Stimulated activated CD8-positive, alpha-beta memory T cell treated with anti-CD3 and anti-CD28 coated beads, Interleukin-12 subunit alpha, Interleukin-12 subunit beta, amount 100 ng/mL, for 1 hour (primary cell): ENCODE measurements around the gene CNOT11.
"Not testable (repeated sequence)": the region's sequence is repeated elsewhere in the genome, so short reads cannot be mapped to it uniquely, and the experiment has no call there.

Experiments used
- DNase-seq: peaks from one replicate; pipeline ENCODE4 v3.0.0-alpha.2; 2020; ENCODE audit warnings: low read depth

The CNOT11 gene

DNA sequence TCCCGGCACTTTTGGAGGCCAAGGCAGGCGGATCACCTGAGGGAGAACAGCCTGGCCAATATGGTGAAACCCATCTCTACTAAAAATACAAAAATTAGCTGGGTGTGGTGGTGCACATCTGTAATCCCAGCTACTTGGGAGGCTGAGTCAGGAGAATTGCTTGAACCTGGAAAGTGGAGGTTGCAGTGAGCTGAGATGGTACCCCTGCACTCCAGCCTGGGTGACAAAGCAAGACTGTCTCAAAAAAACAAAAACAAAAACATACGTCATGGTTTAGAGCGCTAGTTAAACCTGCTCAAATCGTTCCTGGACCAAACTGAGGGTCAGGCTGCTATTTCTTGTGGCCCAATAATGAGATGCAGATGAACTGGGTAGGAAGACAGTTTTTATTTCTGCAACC is 7.2 kb upstream of the CNOT11 start:
- DNase-seq, result not testable (repeated sequence)

DNA sequence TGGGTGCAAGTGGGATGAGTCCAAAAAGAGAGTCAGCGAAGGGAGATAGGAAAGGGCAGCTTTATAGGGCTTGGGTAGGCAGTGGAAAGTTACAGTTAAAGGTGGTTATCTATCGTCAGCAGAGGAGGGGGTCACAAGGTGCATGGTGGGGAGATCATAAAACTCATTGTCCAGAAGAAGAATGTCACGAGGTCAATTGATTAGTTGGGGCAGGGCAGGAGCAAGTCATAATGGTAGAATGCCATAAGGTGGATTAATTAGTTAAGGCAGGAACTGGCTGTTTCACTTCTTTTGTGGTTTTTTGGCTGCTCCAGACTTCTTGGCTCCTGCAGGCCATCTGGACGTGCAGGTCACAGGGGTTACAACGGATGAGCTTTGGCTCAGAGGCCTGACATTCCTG is 3.9 kb upstream of the CNOT11 start:
- not testable (repeated sequence) for DNase-seq

DNA sequence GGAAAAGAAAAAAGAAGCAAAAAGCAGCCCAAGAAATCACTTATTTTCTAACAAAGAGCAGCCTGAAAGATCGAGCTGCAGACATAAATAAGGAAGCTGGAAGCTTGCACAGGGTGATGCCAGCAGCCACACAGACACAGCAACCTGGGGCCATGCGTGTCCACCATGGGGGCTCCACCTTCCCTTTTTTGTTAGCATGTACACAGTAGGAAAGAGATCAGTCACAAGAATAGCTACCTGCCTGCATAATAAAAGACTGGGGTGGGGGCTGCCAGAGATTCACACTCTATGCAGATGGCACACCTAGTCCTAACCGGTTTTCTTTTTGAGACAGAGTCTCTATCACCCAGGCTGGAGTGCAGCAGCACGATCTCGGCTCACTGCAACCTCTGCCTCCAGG is 2.9 kb upstream of the CNOT11 start:
- no peak for DNase-seq

DNA sequence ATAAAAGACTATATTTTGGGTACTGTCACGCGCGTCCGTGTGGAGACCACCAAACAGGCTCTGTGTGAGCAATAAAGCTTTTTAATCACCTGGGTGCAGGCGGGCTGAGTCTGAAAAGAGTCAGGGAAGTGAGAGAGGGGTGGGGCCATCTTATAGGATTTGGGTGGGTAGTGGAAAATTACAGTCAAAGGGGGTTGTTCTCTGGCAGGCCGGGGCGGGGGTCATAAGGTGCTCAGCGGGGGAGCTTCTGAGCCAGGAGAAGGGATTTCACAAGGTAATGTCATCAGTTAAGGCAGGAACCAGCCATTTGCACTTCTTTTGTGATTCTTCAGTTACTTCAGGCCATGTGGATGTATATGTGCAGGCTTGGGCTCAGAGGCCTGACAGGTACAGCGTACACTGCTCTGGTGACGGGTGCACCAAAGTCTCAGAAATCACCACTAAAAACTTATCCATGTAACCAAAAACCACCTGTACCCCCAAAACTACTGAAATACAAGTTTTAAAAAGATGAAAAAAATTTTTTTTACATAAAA is 1.4 kb upstream of the CNOT11 start:
- DNase-seq, result not testable (repeated sequence)

DNA sequence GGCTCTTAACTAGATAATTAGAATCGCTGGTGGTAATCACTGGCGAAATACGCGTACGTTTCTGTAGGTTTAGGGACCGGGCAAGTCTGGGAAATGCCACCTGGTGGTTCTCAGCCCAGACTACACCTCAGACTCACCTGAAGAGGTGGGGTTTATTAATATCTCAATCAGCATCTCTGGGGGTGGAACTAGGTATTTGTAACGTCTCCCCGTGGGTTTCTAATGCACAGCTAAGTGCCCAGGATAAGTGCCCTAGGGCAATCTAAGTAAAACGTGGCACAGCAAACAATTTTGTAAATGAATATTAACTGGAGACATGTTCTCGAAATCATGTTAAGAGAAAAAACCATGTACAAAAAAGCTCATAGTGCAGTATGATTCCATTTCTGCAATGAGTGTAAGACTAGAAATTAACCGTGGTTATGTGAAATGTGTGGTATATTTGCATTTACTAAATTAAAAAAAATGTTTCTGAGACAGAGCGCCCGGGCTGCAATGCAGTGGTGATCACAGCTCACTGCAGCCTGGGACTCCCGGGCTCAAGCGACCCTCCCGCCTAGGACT is 760 bp upstream of the CNOT11 start:
- DNase-seq, result no peak

DNA sequence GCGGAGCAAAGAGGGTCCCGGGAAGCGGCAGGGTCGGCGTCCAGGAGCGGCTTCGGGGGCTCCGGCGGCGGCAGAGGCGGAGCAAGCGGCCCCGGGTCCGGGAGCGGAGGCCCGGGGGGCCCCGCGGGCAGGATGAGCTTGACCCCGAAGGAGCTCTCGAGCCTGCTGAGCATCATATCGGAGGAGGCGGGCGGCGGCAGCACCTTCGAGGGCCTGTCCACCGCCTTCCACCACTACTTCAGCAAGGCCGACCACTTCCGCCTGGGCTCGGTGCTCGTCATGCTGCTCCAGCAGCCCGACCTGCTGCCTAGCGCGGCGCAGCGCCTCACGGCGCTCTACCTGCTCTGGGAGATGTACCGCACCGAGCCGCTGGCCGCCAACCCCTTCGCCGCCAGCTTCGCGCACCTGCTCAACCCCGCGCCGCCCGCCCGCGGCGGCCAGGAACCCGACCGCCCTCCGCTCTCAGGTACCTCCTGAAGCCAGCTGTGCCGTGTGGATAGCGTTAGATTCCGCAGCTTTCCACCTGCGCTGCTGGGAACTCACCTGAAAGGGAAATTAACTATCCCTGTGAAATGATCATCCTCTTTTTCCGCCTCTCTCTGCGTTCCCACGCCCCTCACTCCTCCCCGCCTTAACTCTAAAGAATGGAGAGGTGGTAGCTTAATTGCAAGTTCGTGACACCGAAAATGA is 472 bp downstream of the CNOT11 start:
- peak; percentile 55 for DNase-seq

DNA sequence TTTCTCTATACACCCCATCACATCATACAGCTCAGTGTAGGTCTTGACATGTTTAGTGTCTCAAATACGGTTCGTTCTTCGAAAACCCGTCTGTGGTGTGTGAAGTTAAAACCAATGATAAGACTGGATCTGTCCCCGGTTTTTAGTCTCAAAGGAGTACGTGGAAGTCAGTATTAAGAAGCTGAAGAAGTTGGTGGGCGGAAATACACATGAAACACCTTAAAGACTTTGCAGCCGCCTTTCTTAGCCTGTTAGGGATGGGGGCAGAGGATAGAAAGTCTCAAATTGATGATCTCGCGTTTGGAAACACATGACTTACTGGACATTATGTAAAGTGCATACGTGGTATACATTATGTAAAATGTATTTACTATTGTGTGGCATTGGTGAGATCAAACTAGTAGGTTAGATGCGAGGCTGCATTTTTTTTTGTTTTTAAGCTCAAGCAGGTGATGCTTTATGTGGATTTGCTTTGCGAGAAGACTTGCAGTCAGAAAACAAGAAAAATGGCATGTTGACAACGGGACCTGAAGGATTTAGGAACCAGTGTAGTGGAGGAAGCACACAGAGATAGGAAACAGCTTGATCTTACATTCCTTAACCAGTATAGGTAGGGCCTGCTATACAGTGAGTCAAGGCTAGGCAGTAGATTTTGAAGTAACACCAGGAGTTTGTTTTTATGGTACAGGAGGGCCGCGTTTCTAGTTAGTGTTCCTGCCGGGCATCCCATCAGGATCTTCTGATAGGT is 1.2 kb downstream of the CNOT11 start:
- DNase-seq, result no peak

DNA sequence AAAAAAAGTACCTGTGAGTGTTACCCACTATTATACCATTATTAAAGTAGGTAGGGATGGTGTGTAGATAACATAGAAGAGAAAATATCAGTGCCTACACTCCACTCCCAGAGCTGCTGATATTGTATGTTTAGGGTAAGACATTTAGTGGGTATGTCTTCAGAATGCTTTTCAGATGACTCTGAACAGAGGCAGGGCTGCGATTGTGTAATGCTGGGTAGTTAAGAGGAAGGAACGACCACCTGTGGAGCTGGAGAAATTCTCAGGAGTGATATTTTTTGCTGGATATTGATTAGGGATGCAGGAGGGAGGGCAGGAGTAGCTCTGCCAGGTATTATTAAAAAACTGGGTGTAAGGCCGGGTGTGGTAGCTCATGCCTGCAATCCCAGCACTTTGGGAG is 2.8 kb downstream of the CNOT11 start:
- no peak for DNase-seq

DNA sequence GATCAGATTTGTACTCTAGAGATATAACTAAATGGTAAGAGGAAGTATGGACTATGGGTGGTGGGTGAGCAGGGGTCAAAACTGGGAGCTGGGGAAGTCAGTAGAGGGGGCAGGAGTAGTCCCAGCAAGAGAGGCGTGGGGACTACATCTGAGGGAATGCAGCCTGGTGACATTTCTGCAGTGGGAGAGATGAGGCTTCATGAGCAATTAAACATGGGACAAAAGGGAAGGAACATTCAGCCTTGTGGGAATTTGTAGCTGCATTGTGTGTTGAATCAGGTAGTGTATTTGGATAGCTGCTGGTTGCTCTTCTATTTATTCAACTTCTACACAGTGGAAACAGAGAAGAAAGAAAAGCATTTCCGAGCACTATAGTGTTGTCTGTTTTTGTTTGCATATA is 3.6 kb downstream of the CNOT11 start:
- no peak for DNase-seq

DNA sequence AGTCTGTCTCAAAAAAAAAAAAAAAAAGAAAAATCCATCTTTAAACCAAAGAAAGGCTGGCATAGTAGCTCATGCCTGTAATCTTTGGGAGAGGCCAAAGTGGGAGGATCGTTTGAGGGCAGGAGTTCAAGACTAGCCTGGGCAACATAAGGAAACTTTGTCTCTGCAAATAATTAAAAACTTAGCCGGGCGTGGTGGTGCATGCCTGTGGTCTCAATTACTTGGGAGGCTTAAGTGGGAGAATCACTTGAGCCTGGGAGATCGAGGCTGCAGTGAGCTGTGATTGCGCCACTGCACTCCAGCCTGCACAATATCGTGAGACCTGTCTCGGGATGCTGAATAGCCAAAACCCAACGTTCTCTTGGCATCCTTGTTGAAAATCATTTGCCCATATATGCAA is 6.1 kb downstream of the CNOT11 start:
- DNase-seq, result no peak

DNA sequence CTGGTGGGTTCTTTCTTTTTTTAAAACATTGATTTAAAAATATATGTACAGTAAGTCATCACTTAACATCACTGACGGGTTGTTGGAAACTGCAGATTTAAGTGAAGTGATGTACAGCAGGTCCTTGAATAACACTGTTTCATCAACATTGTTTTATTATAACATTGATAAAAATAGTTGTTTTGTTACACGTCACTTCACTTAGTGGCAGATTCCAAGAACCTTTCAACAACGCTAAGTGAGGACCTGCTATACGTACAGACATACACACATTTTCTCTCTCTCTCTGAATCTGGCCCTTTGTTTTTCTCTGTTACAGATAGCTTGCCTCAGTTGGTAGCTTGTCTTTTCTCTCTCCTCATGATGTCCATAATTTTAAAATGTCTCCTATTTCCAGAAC is 9.5 kb downstream of the CNOT11 start:
- no peak for DNase-seq

DNA sequence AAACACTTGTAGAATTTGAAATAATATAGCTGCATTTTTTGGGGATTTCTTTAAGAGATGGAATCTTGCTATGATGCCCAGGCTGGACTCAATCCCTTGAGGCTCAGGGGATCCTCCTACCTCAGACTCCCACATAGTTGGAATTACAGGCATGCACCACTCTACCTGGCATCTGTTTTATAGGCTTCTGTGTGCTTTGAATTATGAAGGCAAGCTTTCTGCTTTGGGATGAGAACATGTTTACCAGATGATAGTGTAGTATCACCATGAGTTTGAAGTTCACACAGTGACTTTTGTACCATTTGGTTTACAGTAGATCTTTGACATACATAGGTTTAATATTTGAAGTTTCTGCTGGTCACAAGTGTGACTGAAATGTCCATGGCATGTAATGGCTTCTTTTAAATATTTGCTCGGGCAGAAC is 10.7 kb downstream of the CNOT11 start:
- DNase-seq, result no peak

DNA sequence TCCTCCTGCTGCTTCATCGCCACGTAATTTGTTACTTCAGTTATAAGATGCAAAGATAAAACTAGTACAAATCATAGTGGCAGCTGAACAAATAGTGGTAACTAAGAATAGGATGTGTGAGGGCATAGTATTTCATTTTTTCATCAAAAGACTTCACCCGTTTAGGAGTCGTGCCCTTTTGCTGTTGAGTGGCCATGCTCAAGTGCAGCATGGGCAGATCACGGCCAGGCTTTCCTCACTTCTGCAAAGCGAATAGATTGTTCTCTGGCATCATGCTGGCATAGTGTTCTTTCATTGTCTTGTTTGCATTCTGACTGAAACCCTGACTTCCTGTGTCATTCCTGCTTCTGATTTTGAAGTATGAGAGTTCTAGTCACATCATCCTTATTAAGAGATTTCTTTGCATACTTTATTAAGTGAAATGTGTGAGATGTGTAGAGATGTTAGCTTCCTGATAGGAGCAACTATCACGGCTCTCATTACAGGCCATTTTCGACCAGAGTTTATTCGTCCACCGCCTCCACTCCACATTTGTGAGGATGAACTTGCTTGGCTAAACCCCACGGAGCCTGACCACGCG is 11.8 kb downstream of the CNOT11 start:
- no peak for DNase-seq

DNA sequence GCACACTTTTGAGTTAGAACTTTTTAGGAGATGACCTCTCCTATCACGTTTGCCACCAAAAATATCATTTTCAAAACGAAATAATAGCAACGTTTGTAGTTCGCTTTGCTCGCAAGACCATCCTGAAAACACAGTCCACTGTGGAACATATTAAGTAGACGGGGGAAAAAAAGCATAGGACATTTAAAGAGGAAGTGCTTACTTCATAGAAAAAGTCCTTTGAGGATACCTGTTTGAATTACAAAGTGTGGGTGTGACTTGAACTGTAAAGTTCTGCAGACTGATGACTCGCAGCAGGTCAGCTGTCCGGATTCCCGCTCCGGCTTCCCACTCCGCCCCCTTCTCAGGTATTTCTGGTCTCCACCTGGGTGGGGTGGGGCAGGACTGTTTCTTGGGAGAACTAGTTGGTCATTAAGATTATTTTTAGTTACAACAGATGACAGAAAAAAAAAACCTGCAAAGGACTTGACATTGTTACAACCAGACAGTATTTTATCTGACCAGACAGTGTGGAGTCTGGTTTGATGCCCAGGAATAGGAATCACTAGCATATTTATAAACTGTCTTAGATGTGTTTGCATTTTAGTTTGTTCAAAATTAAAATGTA is 13.3 kb downstream of the CNOT11 start:
- DNase-seq, result no peak

DNA sequence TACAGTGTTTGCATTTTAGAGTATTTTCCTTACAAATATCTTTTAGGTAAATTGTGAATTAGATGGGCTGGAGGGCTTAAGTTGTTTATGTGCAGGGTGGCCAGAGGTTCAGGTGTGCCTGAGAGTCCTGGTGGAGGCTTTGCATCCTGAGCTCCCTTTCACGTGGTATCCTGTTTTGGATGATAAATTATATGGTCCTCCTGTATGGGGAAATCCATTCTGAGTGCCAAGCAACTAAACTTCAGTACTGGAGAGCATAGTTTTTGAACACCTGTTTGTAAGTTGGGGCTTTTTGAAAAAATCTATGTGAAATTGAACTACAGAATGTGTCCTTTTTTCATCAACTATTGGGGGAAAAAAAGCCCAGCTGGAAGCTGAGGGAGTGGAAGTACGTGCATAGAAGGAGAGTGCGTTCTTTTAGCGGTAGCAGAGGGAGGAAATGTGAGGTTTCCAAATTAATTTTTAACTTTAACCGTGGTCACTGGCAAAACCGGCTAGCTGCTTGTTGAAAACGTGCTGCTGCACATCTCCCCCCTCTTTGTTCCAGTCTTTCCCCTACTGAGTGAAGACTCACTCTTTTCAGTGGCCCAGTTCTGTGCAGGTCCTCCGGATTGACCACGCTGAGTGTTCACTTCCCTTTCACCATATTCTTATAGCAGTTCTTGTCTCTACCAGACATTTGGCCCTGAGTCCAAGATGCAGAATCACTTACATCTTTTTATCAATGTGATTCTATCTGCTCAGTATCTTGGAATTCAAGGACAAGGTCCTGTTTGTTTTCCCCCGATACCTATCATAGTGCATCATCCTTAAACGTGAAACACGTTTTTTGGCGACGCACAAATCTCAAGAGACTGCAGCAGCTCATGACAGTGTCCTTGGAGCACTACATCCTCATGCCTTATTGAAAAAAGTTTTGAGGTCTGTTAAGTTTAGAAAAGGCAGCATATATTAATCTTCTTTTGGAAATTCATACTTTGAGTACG is 15.3 kb downstream of the CNOT11 start:
- no peak for DNase-seq

DNA sequence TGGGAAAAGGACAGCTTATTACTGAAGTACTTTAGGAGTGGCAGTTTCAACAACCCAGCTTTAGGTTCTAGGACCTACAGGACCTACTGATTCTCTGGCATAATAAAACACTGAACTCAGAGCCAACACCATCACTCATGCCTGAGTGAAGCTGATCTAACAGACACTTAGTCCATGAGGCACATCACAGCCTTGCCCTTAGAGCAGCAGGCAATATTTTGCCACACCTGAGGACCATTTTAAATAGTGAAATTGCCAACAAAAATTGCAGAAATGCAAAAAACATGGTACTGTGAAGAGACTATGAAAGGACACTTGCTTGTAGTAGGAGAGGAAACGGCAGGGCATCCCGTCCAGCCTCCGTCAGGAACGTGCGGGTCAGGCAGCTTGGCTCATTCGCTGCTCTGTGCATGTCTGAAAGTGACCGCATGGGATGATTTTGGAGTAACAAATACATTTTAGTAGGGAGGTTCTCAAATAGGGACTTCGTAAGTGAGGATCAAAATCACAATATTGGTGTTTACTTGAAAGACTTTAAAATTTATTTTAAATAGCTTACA is 18.1 kb downstream of the CNOT11 start:
- DNase-seq, result no peak

DNA sequence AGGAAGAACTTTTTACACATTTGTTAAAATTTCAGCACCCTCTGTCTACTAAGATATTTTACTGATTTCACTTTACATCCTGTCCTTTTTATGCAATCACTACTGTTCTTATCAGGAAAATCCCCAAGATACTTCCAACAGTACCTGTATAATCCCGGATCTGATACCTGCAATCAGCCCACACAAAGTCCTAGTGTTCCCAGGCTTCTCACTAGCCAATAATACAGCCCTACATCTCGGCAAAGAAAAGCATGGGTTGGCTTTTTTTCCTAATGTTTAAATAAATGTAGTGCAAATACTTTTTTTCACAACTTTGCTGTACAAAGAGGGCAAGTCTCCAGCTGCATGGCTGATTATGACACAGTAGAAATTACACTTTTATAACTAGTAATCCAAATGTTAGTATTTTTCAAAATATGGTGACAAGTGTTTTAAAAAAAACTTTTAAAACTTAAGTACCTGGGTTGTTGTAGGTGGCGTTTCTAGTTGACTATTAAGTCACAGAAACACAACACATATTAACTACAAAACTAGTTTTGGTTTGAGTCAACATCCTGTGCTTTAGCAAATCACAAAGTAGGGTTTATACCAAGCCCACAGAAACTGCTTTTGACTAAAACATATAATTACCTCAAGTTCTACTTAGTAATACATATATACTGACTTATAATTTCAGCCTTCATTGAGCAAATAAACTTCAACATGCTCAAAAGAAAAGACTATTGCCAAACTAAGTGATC is 19.5 kb downstream of the CNOT11 start:
- DNase-seq, result no peak

DNA sequence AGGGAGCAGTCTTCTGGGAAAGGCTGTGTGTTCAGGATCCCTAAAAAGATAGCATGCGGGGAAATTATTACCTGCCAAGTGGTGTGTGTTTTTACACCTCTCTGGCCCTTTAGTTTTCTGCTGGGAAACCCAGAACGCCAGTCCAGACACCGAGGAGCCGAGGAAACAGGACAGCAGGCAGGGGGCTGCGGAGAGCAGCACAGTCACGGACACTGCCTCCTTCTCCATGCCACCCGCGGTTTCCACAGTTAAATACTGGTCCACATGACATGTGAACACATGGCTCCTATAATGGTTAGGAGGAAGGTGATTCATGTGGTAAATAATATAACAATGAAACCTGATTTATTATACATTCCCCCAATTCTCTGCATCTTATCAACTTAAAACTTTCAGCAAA is 20.4 kb downstream of the CNOT11 start:
- DNase-seq, result no peak

DNA sequence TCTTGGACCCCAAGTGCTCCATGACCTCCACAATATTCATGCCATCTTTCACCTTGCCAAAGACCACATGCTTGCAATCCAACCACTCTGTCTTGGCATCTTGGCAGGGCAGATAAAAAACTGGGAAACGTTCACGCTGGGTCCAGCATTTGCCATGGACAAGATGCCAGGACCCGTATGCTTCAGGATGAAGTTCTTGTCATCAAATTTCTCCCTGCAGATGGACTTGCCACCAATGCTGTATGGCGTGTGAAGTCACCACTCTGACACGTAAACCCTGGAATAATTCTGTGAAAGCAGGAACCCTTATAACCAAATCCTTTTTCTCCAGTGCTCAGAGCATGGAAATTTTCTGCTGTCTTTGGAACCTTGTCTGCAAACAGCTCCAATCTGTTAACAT is 21.5 kb downstream of the CNOT11 start:
- DNase-seq, result no peak

DNA sequence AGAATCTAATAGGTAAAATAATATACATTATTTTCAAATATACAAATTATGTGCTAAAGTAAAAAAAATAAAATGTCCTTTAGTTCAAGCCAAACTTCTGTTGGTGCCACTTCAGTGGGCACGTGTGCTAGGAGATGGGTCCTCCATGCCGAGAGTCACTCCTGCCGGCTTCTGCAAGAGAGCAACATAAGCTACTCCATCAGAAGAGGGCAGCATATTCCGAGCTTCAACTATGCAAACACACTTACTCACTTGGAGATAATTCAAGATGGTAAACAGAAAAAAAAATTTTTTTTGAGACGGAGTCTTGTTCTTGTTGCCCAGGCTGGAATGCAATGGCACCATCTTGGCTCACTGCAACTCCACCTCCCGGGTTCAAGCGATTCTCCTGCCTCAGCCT is 24.4 kb downstream of the CNOT11 start:
- DNase-seq, result no peak
